Stimulated activated CD4-positive, alpha-beta T cell treated with anti-CD3 and anti-CD28 coated beads, Interleukin-12 subunit alpha, Interleukin-12 subunit beta, amount 100 ng/mL, for 24 hours (primary cell): Measurements from ENCODE around the gene ANKRD7.
"Not testable (repeated sequence)": the region's sequence is repeated elsewhere in the genome, so short reads cannot be mapped to it uniquely, and the experiment has no call there.

Experiments
- DNase-seq, 2 experiments: peaks; one replicate each; pipeline ENCODE4 v3.0.0-alpha.2; 2020; ENCODE audit warnings: low read depth in 2 of 2

The ANKRD7 gene

DNA sequence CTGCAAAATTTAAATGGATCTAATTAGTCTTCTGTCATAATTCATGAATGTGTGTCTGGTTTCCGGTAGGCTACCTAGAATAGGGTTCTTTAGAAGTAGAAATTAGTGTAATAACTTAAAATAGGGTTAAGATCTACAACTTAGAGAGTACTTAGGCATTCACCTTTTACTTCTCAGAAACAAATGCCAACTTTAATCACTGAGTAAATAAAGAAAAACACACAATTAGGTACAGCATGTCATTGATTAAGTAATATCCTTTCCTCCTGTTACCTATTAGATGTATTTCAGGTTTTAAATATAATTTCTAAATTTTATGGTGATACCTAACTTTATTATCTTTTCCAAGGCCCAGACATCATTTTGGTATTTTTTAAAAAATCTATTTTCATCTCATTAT is 9.3 kb downstream of the ANKRD7 start:
- no peak for DNase-seq

- DNase-seq = no peak
Observed at GRCh38 chr7:118239014-118239413, 14.5 kb downstream of the ANKRD7 start.

DNA sequence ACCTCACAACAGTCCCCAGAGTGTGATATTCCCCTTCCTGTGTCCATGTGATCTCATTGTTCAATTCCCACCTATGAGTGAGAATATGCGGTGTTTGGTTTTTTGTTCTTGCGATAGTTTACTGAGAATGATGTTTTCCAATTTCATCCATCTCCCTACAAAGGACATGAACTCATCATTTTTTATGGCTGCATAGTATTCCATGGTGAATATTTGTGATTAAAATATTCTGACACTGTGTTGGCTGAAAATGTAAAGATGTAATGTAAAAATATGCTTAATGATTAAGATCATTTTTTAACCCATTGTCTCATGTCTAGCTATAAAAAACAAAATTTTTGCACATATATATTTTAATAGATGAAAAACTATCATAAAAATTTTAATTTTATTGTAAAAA is 15.8 kb downstream of the ANKRD7 start:
- DNase-seq = not testable (repeated sequence)

DNA sequence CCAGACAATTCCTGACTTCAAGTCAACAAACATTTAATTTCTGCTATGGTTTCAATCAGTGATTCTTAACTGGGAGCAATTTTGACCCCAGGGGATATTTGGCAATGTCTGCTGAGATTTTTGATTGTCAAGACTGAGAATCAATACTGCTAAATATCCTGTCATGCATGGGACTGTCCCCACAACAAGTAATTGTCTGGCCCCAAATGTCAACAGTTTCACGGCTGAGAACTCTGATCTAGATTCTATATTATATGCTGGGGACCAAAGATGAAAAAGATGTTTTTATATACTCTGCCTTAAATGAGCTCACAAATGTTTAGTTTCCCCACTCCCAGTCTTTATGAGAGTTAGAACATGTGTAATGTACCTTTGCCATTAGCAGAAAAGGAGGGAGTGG is 19.2 kb downstream of the ANKRD7 start:
- DNase-seq = no peak

- DNase-seq = no peak
Observed at GRCh38 chr7:118245267-118246040, 20.9 kb downstream of the ANKRD7 start.

DNA sequence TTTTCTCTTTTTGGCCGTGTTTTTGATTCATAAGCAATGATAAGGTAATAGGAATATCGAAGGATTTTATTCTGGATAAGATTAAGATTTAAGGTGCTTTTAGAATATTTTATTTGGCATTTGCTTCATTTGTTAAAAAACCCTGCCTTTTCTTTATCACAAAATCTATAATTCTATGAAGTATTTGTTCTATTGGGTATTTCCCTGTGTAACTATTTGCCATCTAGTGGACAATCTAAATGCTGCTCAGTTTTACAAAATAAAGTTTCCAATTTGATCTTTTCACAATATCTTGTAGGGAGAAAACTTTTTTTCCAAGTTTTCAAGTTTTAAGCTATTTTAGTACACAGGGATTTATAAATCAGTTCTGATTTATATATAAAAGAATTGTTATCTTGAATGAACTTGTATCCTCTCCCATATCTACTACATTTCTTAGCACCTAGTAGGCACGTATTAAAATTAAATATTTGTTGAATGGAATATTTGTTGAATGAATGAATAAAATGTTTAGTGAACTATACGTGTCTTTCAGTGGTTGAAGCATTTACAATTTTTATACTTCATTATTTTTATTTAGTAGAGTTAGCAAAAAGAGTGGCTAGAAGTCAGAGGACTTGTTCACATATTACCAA is 26.5 kb downstream of the ANKRD7 start:
- DNase-seq = no peak

DNA sequence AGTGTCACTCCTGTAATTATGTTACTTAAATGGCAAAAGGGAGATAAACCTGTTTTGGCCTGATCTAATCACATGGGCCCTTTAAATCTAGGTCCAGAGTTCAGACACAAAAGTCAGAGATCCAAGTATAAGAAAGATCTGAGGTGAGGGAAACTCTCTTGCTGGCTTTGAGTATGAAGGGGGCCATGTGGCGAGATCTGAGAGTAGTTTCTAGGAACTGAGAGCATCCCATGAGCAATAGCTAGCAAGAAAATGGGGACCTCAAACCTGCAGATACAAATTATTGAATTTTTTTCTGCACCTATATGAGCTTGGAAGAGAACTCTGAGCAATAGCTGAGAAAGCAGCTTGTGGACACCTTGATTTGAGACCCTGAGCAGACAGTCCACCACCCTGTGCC is 27.6 kb downstream of the ANKRD7 start:
- DNase-seq = no peak

GRCh38 chr7:118259115-118259514 is 34.6 kb downstream of the ANKRD7 start:
- DNase-seq = no peak

DNA sequence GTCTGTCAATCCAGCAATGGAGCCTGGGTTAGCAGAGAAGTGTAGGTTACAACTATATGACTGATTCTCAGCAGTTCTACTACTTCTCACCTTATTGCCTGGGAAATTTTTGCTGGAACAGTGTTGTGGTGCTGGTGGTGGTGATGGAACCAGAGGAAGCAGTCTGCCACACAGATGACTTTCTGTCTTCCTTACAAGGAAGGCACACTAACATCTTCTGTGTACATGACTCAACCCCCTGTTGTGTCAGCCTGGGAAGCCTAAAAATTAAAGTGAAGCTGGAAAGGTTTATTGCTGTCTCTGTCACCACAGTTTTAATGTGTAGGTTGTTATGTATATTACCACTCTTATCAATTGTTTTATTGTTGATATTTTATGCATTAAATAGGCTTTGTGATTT is 40.3 kb downstream of the ANKRD7 start:
- no peak for DNase-seq

DNA sequence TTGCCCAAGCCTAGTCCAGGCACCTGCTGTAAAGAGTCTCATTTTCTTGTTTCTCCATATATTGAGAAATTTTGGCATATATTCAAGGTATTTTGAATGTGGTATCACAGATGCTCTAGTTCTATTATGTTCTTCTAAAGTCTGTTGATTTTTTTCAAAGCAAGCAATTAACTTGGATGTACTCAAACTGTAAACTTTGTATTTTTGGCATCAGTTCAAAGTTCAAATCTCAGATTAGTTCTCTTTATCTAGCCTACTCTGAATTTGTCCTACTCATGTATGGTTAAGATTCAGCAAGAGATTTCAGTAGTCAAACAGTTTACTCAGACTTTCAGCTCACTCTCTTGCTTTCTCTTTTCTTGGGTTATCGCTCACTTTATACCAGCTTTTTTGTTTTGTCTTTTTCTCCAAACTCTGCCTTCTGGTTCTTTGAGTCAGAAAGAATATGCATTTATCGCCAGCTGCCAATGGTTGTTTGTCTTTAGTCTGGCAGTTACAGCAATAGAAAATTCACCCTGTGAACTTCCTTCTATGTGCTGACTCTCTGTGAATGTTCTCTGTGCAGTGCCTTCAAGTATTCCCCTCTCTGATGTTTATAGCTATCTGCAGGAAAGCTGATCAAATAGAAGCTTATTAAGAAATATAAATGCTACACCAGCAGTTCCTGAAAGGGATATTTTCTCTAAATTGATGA is 56.0 kb downstream of the ANKRD7 start:
- DNase-seq = no peak

- DNase-seq = no peak
Observed at GRCh38 chr7:118281196-118281595, 56.7 kb downstream of the ANKRD7 start.

GRCh38 chr7:118285358-118285757 is 60.9 kb downstream of the ANKRD7 start:
- no peak for DNase-seq

- DNase-seq = no peak
Observed at GRCh38 chr7:118286131-118286530, 61.6 kb downstream of the ANKRD7 start.

- no peak for DNase-seq
Observed at GRCh38 chr7:118288098-118288497, 63.6 kb downstream of the ANKRD7 start.

DNA sequence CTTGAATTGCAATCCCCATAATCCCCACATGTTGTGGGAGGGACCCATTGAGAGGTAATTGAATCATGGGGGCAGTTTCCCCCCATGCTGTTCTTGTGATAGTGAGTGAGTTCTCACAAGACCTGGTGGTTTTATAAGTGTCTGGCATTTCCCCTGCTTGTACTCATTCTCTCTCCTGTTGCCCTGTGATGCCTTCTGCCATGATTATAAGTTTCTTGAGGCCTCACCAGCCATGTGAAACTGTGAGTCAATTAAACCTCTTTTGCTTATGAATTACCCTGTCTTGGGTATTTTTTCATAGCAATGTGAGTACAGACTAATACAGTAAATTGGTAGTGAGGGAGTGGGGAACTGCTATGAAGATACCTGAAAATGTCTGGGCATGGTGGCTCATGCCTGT is 65.0 kb downstream of the ANKRD7 start:
- no peak for DNase-seq
